WTC11 (cell line): ENCODE data around the gene PPP1R27.

Experiments
- FOXJ3 ChIP-seq: sonication (generic); formaldehyde crosslinking; IDR thresholded peaks from 2 replicates; pipeline ENCODE4 v1.9.0; 2021; ENCODE audit warnings: missing genetic modification reagents, mild to moderate bottlenecking, borderline replicate concordance
- JUN ChIP-seq: sonication (generic); formaldehyde crosslinking; IDR thresholded peaks from 2 replicates; pipeline ENCODE4 v1.8.0; 2023; ENCODE audit warnings: mild to moderate bottlenecking, missing genetic modification reagents
- SOX15 ChIP-seq: fragments of 250-450 bp; sonication (Bioruptor Pico); IDR thresholded peaks from 2 replicates; pipeline ENCODE4 v1.9.0; 2021; ENCODE audit warnings: mild to moderate bottlenecking
- TEAD1 ChIP-seq: sonication (generic); formaldehyde crosslinking; IDR thresholded peaks from 2 replicates; pipeline ENCODE4 v1.8.0; 2022; ENCODE audit warnings: mild to moderate bottlenecking, missing genetic modification reagents
- TF ChIP-seq, protein P1 (sequence below): fragments of 200-600 bp; IDR thresholded peaks from 2 replicates; pipeline ENCODE4 v1.8.0; 2022; ENCODE audit warnings: antibody characterized with exemption
- TF ChIP-seq, protein P2 (sequence below): sonication (generic); formaldehyde crosslinking; conservative IDR thresholded peaks from 2 replicates; pipeline ENCODE4 v1.8.1; 2022; ENCODE audit warnings: mild to moderate bottlenecking, missing genetic modification reagents
- TF ChIP-seq, protein P3 (sequence below): sonication (generic); formaldehyde crosslinking; IDR thresholded peaks from 2 replicates; pipeline ENCODE4 v1.8.1; 2023; ENCODE audit warnings: mild to moderate bottlenecking, missing genetic modification reagents, moderate library complexity
- TF ChIP-seq, protein P4 (sequence below): sonication (generic); formaldehyde crosslinking; IDR thresholded peaks from 2 replicates; pipeline ENCODE4 v1.8.0; 2022; ENCODE audit warnings: missing genetic modification reagents
- TF ChIP-seq, protein P5 (sequence below): sonication (generic); formaldehyde crosslinking; IDR thresholded peaks from 2 replicates; pipeline ENCODE4 v1.8.0; 2022; ENCODE audit warnings: mild to moderate bottlenecking, missing genetic modification reagents

DNA sequence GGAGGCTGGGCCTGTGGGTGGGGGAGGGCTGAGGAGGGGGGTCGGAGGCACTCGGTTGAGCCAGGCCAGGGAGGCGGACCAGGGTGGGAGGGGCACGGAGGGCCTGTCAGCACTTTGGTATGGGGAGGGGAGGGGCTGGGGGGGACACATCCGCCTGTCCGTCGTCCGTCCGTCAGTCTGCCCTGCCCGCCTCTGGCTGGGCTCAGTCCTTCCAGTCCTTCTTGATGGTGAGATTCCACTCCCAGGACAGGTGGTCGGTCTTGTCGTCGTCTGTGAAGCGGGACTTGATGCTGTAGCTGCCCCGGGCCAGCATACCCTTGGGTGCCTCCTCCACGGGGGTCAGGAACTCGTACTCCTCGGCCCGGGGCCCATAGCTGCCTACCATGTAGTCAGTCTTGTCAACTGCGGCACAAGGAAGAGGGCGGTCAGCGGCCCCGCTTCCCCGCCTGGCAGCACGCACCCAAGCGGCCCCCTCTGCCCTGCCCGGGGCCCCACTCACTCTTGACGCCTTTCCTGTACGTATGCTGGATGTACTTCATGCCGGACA is 33.9 kb upstream of the PPP1R27 start:
- TF ChIP-seq, protein P1, sequence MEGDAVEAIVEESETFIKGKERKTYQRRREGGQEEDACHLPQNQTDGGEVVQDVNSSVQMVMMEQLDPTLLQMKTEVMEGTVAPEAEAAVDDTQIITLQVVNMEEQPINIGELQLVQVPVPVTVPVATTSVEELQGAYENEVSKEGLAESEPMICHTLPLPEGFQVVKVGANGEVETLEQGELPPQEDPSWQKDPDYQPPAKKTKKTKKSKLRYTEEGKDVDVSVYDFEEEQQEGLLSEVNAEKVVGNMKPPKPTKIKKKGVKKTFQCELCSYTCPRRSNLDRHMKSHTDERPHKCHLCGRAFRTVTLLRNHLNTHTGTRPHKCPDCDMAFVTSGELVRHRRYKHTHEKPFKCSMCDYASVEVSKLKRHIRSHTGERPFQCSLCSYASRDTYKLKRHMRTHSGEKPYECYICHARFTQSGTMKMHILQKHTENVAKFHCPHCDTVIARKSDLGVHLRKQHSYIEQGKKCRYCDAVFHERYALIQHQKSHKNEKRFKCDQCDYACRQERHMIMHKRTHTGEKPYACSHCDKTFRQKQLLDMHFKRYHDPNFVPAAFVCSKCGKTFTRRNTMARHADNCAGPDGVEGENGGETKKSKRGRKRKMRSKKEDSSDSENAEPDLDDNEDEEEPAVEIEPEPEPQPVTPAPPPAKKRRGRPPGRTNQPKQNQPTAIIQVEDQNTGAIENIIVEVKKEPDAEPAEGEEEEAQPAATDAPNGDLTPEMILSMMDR, result no peak
- no peak for TF ChIP-seq SOX15 (CRISPR knock-in tag)
- no peak for TF ChIP-seq FOXJ3 (CRISPR knock-in tag)
- TF ChIP-seq, protein P2, sequence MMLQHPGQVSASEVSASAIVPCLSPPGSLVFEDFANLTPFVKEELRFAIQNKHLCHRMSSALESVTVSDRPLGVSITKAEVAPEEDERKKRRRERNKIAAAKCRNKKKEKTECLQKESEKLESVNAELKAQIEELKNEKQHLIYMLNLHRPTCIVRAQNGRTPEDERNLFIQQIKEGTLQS (CRISPR knock-in tag), result no peak
- TF ChIP-seq JUN (CRISPR knock-in tag), result no peak
- TF ChIP-seq, protein P3, sequence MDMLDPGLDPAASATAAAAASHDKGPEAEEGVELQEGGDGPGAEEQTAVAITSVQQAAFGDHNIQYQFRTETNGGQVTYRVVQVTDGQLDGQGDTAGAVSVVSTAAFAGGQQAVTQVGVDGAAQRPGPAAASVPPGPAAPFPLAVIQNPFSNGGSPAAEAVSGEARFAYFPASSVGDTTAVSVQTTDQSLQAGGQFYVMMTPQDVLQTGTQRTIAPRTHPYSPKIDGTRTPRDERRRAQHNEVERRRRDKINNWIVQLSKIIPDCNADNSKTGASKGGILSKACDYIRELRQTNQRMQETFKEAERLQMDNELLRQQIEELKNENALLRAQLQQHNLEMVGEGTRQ (CRISPR knock-in tag), result no peak
- TF ChIP-seq, protein P4, sequence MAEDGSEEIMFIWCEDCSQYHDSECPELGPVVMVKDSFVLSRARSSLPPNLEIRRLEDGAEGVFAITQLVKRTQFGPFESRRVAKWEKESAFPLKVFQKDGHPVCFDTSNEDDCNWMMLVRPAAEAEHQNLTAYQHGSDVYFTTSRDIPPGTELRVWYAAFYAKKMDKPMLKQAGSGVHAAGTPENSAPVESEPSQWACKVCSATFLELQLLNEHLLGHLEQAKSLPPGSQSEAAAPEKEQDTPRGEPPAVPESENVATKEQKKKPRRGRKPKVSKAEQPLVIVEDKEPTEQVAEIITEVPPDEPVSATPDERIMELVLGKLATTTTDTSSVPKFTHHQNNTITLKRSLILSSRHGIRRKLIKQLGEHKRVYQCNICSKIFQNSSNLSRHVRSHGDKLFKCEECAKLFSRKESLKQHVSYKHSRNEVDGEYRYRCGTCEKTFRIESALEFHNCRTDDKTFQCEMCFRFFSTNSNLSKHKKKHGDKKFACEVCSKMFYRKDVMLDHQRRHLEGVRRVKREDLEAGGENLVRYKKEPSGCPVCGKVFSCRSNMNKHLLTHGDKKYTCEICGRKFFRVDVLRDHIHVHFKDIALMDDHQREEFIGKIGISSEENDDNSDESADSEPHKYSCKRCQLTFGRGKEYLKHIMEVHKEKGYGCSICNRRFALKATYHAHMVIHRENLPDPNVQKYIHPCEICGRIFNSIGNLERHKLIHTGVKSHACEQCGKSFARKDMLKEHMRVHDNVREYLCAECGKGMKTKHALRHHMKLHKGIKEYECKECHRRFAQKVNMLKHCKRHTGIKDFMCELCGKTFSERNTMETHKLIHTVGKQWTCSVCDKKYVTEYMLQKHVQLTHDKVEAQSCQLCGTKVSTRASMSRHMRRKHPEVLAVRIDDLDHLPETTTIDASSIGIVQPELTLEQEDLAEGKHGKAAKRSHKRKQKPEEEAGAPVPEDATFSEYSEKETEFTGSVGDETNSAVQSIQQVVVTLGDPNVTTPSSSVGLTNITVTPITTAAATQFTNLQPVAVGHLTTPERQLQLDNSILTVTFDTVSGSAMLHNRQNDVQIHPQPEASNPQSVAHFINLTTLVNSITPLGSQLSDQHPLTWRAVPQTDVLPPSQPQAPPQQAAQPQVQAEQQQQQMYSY (CRISPR knock-in tag), result no peak
- TF ChIP-seq TEAD1 (CRISPR knock-in tag), result no peak
- TF ChIP-seq, protein P5, sequence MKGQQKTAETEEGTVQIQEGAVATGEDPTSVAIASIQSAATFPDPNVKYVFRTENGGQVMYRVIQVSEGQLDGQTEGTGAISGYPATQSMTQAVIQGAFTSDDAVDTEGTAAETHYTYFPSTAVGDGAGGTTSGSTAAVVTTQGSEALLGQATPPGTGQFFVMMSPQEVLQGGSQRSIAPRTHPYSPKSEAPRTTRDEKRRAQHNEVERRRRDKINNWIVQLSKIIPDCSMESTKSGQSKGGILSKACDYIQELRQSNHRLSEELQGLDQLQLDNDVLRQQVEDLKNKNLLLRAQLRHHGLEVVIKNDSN, result no peak
